ENCODE results near the gene SEMA5B. TPM values are rescaled to one million over a fixed set of nuclear protein-coding genes. Genes with fewer than 3 reads are reported as not detected.

SEMA5B gene
- polyA plus RNA-seq, 3 donors: 25.3 to 31.3 (median 25.8) TPM

DNA sequence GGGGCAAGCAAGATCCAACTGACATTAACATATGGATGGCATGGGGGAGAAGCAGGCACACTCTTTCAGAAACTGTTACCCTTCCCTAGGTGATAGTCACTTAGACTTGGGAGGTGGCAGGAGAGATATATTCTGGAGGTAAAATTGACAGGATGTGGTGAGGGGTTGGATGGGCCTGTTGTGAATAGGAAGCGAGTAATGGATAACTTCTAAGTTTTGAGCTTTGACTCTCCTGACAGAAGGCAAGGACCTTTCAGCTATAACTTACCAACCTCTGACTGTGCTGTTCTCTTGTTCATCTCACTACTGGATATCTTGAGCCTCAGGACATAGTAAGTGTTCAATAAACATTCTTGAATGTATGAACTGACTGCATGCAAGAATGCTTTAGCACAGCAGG, 37.4 kb upstream of the SEMA5B start:
- no peak for DNase-seq (ENCODE audit: extremely low read depth in 1 of 11, low read depth in 9 of 11, low spot score in 4 of 11)

DNA sequence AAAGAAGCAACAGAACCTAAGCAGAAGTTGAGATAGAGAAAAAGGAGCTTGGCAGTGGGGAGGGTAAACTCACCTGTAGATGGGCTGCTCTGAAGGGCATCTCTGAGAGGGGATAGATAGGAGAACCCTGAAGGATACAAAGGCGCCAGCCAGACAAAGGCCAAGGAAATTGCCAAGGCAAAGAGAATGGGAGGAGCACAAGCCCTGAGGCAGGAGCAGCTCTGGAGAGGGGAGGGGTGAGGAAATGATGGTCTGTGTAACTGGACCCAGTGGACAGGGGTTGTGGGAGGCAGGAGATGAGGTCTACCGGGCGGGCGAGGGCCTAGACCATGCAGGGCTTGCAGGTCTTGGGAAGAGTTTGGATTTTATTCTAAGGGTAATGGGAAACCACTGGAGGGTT, 36.9 kb upstream of the SEMA5B start:
- DNase-seq (ENCODE audit: extremely low read depth in 1 of 11, low read depth in 9 of 11, low spot score in 4 of 11): no peak

DNA sequence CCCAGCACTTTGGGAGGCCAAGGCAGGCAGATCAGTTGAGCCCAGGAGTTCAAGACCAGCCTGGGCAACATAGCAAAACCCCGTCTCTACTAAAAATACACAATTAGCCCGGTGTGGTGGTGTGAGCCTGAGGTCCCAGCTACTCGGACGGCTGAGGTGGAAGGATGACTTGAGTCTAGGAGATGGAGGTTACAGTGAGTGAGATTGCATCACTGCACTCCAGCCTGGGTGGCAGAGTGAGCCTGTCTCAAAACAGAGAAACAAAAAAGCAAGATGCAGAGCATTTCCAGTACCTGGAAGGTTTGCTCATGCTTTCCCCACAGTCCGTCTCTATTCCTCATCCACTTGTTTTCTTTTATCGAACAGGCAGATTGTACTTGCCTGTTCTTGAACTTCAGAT, 35.5 kb upstream of the SEMA5B start:
- no peak for DNase-seq (ENCODE audit: extremely low read depth in 1 of 11, low read depth in 9 of 11, low spot score in 4 of 11)

DNA sequence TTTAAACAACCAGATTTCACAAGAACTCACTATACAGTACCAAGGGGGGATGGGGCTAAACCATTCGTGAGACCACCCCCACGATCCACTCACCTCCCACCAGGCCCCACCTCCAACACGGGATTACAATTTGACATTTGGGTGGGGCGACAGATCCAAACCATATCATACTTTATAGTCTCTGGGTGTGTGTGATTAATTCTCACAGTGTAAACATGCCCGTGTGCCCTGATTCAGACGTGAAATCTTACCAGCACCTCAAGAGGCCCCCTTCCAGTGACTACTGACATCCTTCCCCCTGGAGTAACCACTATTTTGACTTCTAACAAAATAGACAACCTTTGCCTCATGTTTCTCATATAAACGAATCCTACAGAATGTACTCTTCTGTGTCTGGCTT, 34.3 kb upstream of the SEMA5B start:
- DNase-seq (ENCODE audit: extremely low read depth in 1 of 11, low read depth in 9 of 11, low spot score in 4 of 11): no peak

DNA sequence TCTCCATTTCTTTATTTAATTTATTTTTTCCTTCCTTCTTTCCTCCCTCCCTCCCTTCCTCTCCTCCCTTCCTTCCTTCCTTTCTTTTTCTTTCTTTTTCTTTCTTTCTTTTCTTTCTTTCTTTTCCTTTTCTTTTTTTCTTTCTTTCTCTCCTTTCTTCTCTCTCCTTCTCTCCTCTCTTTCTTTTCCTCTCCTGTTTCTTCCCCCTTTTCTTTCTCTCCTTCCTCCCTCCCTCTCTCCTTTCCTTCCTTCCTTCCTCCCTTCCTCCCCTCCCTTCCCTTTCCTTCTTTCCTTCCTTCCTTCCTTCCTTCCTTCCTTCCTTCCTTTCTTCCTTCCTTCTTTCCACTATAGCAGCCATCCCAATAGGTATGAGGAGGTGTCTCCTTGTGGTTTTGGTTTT, 32.5 kb upstream of the SEMA5B start:
- no peak for DNase-seq (ENCODE audit: extremely low read depth in 1 of 11, low read depth in 9 of 11, low spot score in 4 of 11)

DNA sequence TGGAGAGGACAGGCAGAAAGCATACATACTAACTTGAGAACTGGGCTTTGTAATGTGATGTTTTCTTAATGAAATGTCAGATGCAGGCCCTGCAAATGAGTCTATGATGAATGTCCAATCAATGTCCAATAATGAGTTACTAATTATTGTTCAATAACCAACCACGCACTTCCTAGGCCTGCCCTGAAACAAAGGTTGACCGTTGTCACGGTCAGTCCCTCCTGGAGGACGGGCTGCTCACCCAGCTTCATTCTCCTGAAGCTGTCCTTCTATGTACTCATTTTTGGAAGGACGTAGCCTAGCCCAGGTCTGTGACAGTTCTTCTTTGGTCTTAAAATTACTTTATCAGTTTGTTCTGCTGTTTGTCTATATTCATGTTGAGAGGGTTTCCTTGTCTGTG, 30.9 kb upstream of the SEMA5B start:
- no peak for DNase-seq (ENCODE audit: extremely low read depth in 1 of 11, low read depth in 9 of 11, low spot score in 4 of 11)

DNA sequence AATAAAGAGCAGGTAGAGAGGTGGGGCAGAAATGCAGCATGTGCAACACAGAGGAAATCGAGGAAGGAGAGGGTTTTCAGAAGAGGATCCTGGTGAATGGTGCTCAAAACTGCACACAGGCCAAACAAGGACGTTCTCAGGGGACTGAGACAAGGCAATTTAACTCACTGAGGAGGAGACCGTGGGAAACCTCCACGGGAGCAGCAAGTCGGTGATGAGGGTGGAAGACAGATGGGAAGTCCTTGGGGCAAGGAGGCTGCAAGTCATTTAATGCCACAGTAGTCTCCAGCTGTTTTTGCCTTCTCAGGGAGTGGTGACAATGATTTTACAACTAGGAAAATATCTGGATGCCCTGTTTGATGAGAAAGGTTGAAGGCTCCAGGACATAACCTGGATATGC, 27.8 kb upstream of the SEMA5B start:
- no peak for DNase-seq (ENCODE audit: extremely low read depth in 1 of 11, low read depth in 9 of 11, low spot score in 4 of 11)

DNA sequence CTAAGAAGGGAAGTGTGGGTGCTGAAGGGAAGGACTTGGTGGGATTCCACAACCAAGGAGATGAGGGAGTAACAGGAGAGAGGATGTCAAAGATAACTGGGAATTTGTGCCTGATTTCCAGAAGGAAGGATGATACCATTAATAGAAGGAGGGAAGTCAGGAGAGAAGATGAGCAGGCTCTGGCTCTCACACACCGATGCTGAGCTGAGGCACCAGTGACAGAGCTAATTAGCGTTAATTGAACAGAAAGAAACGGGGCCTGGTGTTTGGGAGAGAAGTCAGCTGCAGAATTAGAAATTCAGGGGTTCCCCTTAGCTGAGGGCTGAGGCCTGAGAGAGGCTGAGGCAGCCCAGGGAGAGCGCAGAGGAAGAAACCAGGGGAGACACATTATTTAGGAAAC, 27.4 kb upstream of the SEMA5B start:
- no peak for DNase-seq (ENCODE audit: extremely low read depth in 1 of 11, low read depth in 9 of 11, low spot score in 4 of 11)

DNA sequence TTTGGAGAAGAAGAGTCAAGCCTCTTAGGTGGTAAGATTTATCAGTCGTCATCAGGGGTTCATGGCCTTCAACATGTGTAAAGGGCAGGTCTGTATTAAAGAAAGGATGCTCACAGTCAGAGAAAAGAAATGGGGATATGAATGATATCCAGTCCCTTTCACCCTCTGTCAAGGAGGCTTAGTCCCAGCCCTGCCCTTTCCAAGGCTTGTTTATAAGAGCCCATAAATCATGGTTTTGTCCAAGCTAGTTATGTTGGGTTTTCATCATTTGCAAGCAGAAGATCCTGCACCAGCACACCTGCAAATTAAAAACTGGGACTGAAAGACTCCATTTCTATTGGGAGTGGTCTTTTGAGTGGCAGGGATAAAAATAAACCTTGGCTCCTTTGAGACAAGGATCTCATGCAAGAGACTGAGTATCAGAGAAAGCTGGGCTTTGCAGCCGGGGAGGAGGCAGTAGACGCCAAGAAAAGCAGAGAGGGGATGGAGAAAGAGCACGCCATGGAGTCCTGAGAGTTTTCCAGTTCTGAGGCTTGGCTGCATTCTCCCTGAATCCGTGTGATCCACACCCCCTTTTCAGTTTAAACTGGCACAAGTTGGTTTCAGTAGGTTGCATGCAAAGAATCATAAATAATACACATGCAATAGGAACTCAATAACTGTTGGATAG, 26.7 kb upstream of the SEMA5B start:
- no peak for DNase-seq (ENCODE audit: extremely low read depth in 1 of 11, low read depth in 9 of 11, low spot score in 4 of 11)

DNA sequence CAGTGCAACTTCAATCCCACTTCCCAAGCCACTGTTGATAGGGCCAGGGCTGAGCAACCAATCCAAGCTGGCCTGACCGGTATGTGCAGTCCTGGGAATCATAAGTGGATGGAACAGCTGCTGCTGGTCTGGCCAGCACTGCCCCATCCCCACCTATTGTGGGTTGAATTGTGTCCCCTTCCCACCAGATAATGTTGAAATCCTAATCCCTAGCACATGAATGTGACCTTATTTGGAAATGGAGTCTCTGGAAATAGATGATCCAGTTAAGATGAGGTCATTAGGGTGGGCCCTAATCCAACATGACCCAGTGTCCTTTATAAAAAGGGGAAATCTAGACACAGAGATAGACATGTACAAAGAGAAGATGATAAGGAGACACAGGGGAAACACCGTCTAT, 25.5 kb upstream of the SEMA5B start:
- no peak for DNase-seq (ENCODE audit: extremely low read depth in 1 of 11, low read depth in 9 of 11, low spot score in 4 of 11)

DNA sequence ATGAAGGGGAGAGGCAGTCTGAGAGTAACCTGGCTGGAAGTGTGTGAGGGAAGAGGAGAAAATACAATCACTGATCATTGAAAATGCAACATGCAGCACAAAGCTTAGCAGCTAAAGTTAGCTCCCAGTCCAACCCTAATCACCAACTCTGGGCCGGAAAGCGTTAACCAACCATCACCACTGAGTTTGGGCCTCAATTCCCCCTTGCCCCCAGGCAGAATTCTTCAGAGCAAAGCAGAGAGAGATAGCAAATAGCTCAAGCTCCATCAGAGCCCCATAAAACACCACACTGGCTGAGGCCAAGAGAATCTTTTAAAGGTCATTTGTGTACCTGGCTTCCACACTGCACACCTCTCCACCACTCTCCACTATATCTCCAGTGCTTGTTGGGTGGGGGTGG, 23.1 kb upstream of the SEMA5B start:
- no peak for DNase-seq (ENCODE audit: extremely low read depth in 1 of 11, low read depth in 9 of 11, low spot score in 4 of 11)

DNA sequence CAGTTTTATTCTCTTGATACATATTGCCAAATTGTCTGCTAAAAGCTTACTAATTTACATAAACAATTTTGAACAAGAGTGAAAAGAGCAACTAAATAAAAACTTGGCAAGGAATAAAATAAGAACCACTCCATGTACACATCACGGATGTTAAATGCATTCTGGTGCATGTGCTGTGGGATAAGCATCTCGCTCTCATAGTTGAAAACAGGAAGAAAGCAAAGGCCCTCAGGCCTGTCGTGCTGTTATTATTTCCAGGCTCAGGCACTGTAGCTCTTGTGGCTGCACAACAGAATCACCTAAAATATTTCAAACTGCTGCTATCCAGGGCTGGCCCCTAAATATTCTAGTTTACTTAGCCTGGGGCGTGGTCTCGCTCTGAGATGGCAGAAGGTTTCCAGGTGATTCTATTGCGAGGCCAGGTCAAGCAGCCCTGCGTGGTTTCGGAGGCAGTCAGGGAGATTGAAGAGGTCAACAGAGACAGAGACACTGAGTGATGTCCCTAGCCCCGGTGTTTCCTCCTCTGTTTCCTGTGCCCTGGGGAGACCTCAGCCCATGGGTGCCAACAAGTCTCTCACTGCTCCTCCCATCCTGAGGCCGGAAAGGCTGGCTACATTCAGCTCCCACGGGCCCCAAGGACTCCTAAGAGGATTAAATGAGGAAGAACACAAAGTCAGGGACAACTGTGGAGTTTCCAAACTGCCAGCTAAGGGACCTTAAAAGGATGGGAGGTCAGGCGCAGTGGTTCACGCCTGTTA, 21.1 kb upstream of the SEMA5B start:
- no peak for DNase-seq (ENCODE audit: extremely low read depth in 1 of 11, low read depth in 9 of 11, low spot score in 4 of 11)

DNA sequence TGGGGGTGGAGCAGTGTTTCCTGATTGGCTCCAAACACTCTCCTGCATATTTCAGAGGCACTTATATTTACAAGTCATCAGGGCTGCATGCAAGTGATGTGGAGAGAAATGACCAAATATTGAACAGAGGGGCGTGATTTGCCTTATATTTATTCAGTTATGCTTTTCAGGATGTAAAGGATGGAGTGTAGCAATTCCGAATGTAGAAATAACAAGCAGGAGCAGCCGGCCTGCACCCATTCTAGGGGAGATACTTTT, 19.4 kb upstream of the SEMA5B start:
- DNase-seq (ENCODE audit: extremely low read depth in 1 of 11, low read depth in 9 of 11, low spot score in 4 of 11): no peak

DNA sequence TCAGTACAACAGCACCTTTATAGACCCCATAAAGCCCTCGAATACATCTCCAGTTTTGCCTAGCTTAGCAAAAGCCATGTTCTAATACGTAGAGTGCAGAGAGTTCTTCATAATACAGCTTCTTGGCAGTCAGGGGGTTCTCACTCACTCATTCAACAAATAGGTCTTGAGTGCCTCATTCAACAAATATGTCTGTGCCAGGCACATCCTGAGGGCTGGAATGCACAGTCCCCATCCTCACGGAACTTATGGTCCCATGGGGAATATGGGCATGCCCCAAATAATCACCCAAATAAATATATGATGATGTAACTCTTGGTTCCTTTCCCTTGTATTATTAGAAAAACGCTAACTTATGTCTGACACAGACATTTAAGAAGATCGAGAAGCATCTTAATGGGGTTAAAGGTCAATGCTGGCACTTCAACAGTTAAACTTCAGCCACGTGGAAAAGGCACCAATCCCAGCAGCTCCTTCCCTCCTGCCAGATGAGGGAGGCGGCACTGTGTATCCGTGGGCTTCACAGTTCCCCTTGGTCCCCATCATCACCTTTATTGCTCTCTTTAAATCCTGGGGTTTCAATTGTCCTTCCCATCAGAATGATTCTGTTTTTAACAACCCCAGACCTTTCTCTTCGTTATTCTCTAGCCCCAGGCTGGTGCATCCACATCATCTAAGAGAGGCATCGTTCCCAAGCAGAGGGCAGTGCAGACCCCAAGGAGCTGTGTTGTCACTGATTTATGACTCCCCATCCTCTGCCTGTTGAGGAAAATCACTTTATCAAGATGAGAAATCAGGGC, 18.9 kb upstream of the SEMA5B start:
- no peak for DNase-seq (ENCODE audit: extremely low read depth in 1 of 11, low read depth in 9 of 11, low spot score in 4 of 11)

DNA sequence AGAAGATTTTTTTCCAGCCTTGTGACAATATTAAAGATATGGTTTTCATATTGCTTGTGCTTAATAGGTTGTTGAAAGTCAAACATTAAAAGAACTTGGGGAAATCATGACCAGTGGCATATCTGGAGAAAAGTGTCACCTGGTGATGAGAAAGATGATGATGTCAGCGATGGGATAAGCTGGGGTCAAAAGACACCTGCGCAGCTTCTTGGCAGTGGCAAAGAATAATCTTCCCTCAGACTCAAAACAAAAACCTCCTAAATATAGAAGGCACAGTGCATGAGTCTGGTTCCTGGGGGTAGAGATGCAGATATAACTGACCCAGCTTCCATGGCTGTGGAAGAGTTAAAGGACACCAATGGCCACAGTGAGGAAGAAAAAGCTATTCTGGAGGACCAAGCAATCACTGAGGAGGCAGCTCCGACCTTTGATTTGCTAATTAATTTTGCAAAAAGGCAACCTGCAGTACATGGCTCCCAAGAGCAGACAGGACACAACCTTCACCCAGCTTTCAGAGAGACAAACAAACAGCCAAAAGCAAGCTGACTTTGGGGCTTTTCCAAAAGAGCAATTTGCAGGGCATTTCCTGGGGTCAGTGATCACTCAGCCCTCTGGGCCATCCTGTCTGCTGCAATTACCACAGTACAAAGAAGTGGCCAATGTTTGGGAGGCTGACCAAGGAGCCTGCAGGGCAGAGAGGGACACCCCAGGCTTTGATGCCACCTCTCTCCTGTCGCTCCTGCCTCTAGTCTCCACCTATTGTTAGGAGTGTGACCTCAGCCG, 17.6 kb upstream of the SEMA5B start:
- DNase-seq (ENCODE audit: extremely low read depth in 1 of 11, low read depth in 9 of 11, low spot score in 4 of 11): no peak

DNA sequence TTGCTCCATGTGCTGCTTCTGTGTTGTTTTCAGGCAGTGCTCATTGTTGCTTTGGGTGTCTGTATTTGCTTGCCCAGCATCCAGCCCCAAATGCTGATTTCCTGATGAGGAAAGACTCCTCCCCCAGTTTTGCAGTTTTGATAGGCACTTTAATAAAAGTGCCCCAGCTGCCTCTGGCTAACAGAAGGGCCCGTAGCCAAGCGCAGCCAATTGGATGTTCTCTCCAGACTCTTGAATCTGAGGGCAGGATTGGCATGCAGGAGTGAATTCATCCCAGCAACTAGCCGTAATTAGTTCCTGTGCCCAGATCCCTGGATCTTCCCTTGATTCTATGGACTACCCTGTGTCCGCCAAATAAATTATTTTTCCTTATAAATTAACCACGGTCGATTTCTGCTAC, 14.8 kb upstream of the SEMA5B start:
- no peak for DNase-seq (ENCODE audit: extremely low read depth in 1 of 11, low read depth in 9 of 11, low spot score in 4 of 11)

DNA sequence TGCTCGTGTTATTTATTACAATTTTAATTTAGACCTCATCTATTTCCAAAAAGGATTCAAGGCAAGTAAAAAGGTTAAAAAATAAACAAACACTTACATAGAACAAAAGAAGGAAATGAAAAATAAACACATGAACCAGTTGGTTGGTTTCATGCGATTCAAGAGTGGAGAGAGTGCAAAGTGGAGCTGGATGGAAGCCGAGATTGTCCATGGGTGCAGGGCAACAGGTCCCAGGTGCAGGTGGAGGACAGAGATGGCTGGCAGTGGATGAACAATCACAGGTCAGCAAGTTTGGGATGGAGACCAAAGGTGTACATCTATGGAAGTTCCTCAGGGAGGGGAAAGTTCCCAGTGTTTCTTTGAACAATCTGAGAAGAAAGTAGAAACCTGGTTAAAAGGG, 11.6 kb upstream of the SEMA5B start:
- DNase-seq (ENCODE audit: extremely low read depth in 1 of 11, low read depth in 9 of 11, low spot score in 4 of 11): no peak

DNA sequence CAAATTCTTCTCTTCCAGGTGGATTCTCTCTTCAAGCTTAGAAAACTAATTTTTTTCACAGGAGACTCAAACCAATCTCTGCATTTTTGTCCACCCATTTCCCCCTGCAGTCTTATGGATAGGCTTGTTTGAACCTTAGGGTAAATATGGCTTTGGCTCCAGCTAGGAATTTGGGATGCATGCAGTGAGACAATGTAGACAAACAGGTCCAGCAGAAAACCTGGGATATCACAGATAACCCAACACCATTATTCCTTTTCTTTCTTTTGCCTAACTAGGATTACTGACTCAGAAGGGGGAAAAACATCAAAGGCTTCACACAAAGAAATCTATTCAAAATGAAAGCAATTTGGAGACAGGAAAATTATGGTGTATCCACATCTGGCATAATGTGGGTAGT, 11.2 kb upstream of the SEMA5B start:
- no peak for DNase-seq (ENCODE audit: extremely low read depth in 1 of 11, low read depth in 9 of 11, low spot score in 4 of 11)

DNA sequence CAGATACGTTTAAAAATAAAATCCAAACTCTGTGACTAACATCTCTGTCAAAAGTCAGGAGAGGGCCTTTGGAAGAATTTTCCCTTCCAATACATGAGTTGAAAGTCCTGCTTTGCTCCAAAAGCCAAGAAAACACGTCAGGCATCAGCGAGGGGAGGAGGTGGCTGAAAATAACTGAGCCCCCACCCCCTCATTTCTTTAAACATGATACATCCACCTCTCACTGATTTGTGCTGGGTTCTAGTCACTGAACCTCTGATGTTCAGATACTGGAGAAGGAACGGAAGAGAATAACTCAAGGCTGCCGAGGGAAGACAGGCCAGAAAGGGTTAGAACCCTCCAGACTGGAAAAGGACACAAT, 9.4 kb upstream of the SEMA5B start:
- DNase-seq (ENCODE audit: extremely low read depth in 1 of 11, low read depth in 9 of 11, low spot score in 4 of 11): no peak

Measured in renal cortex interstitium (tissue), 11 donors.